Measurements from ENCODE around the gene SCN7A.
"Not testable (repeated sequence)": the region's sequence is repeated elsewhere in the genome, so short reads cannot be mapped to it uniquely, and the experiment has no call there.

SCN7A gene

GRCh38 chr2:166388481-166389070 is 105.5 kb downstream of the SCN7A start:
- DNase-seq: no peak

GRCh38 chr2:166385313-166385712 is 108.7 kb downstream of the SCN7A start:
- DNase-seq: no peak

GRCh38 chr2:166384774-166385173 is 109.3 kb downstream of the SCN7A start:
- DNase-seq: peak; percentile 69

- no peak for DNase-seq
Measured at GRCh38 chr2:166382448-166382847, 111.6 kb downstream of the SCN7A start.

- DNase-seq: no peak
Measured at GRCh38 chr2:166380615-166381014, 113.4 kb downstream of the SCN7A start.

- DNase-seq: no peak
Measured at GRCh38 chr2:166376873-166377272, 117.2 kb downstream of the SCN7A start.

- DNase-seq: no peak
Measured at GRCh38 chr2:166376488-166376828, 117.6 kb downstream of the SCN7A start.

GRCh38 chr2:166375736-166376487 is 118.1 kb downstream of the SCN7A start, which contains the start of gene SCN9A:
Gene SCN9A (minus strand): TSS chr2:166375944. CDS start chr2:166311756, 64,188 bp downstream.
- DNase-seq: peak; percentile 96

- peak; percentile 43 for DNase-seq
Measured at GRCh38 chr2:166375195-166375735, 118.8 kb downstream of the SCN7A start.

- DNase-seq: peak; percentile 53
Measured at GRCh38 chr2:166373951-166374350, 120.1 kb downstream of the SCN7A start.

- DNase-seq: no peak
Measured at GRCh38 chr2:166373539-166373938, 120.5 kb downstream of the SCN7A start.

GRCh38 chr2:166373105-166373504 is 120.9 kb downstream of the SCN7A start:
- peak; percentile 30 for DNase-seq

- DNase-seq: no peak
Measured at GRCh38 chr2:166372046-166372445, 122.0 kb downstream of the SCN7A start.

- no peak for DNase-seq
Measured at GRCh38 chr2:166365803-166366420, 128.1 kb downstream of the SCN7A start.

- DNase-seq: no peak
Measured at GRCh38 chr2:166365239-166365638, 128.8 kb downstream of the SCN7A start.

GRCh38 chr2:166364476-166365161 is 129.4 kb downstream of the SCN7A start:
- DNase-seq: no peak

GRCh38 chr2:166361351-166362153 is 132.5 kb downstream of the SCN7A start:
- peak; percentile 78 for DNase-seq

- DNase-seq: no peak
Measured at GRCh38 chr2:166360906-166361305, 133.1 kb downstream of the SCN7A start.

GRCh38 chr2:166360426-166360825 is 133.6 kb downstream of the SCN7A start:
- DNase-seq: no peak

GRCh38 chr2:166357950-166358321 is 136.1 kb downstream of the SCN7A start:
- not testable (repeated sequence) for DNase-seq

- DNase-seq: peak; percentile 21
Measured at GRCh38 chr2:166357068-166357949, 136.7 kb downstream of the SCN7A start.

Data from hematopoietic multipotent progenitor cell treated with erythropoietin and hydrocortisone succinate and interleukin-3 and kit ligand, for 4 days (in vitro differentiated cells).